ENCODE results near the gene SLC12A5.

DNA sequence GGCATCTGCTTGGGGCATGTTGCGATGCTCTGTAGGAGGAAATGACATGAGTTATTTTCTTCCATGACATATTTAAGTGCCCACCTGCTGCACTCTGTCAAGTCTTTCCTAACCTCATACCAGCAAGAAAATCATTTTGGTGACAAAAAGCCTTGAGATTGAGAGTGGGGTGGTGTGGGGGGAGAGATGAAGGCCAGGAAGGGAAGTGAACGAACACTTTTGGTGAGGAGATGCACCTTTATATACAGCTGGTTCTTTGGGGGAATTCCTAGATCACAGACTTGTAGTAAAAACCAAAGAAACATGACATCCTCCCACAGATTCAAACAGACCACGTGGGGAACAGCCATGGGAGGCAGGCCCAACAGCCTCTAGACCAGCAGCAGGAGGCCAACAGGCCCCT lies 34.6 kb downstream of the SLC12A5 start:
- TF ChIP-seq, protein P1, sequence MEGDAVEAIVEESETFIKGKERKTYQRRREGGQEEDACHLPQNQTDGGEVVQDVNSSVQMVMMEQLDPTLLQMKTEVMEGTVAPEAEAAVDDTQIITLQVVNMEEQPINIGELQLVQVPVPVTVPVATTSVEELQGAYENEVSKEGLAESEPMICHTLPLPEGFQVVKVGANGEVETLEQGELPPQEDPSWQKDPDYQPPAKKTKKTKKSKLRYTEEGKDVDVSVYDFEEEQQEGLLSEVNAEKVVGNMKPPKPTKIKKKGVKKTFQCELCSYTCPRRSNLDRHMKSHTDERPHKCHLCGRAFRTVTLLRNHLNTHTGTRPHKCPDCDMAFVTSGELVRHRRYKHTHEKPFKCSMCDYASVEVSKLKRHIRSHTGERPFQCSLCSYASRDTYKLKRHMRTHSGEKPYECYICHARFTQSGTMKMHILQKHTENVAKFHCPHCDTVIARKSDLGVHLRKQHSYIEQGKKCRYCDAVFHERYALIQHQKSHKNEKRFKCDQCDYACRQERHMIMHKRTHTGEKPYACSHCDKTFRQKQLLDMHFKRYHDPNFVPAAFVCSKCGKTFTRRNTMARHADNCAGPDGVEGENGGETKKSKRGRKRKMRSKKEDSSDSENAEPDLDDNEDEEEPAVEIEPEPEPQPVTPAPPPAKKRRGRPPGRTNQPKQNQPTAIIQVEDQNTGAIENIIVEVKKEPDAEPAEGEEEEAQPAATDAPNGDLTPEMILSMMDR (IDR thresholded peaks at IDR 0.05): no peak
- no peak for TF ChIP-seq POLR2A (IDR thresholded peaks at IDR 0.05)
